TTC549 (cell line): Measurements from ENCODE around the gene LMNA.
A peak's percentile ranks its signal among the peaks of the same experiment; 100 is the strongest.

Experiments used
- FAIRE-seq: peaks from 2 replicates; lab custom pipeline; 2012; peaks lifted over from hg19 to GRCh38; lab: Jason Lieb, UNC

Gene LMNA

DNA sequence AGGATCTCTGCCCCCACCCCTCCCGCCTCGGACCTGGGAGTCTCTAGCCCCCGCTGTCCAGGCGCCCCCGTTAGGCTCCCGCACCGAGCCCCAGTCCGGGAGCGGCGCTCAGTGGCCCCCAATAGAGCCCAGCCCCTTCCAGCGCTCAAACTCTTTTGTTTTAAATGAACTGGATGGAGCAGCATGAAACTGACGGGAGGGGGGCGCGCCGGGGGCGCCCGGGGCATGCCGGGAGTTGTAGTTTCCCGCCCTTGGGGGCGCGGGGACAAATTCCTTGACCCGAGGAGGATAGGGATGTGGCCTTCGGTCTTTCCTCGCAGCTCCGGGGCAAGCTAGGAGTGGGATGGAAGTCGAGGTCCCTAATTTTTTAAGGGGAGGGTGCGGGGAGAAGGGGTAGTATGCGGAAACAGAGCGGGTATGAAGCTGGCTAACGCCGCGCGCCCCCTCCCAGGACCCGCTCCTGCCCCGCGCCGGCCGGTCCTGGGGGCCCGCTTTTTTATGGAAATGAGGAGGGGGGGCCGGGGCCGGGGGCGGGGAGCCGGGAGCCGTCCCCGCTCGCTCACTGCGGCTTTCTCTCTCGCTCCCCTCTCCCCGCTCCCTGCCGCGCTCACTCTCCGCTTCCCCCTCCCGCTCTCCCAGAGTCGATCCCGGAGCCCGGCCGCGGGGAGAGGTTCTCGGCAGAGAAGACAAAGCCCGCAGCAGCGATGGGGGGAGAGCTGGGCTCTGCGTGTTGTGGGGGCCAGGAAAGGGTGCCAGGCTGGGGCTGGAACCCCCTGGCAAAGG is 32.0 kb upstream of the LMNA start, which contains the start of gene MEX3A:
Gene MEX3A, minus strand, starts transcription at position 157 of the 783 bp plus-strand sequence. CDS start 467 bp downstream, outside the sequence.
- FAIRE-seq: peak; percentile 41

- FAIRE-seq: no peak
Measured at GRCh38 chr1:156083800-156084790, 30.4 kb upstream of the LMNA start.

DNA sequence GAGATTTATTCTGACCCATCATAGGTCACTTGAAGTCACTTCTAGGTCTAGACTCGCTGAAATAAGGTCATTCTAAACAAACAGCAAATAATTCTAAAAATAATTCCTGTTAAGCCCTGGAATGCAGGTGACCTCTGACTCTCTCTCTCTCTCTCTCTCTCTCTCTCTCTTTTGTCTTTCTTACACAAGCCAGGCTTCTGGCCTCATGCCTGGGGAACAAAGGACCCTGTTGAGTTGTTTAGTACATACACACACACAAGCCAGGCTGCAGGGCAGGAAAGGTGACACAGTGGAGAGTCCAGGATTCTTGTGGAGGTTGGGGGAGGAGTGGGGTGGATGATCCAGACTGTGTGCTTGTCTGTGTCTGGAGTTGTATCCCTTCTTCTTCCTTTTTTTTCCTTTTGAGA is 28.3 kb upstream of the LMNA start:
- FAIRE-seq: no peak

DNA sequence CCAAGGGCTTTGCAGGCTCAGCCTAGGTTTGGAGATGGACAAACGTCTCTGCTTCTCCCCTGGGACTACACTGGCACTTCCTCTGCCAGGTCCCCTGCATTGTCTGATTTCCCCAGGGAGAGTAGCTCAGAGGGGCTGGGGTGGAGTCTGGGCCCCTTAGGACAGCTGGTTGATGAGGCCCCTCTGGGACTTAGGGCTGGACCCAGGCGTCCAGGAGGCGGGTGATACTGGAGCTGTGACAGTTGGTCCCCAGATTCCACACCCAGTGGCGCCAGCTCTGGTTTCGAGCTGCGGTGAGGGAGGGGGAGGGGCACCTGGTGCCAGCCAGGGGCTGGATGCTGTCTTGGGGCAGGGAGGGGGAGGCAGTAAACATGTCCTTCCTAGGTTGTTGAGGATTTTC is 24.8 kb upstream of the LMNA start:
- no peak for FAIRE-seq

DNA sequence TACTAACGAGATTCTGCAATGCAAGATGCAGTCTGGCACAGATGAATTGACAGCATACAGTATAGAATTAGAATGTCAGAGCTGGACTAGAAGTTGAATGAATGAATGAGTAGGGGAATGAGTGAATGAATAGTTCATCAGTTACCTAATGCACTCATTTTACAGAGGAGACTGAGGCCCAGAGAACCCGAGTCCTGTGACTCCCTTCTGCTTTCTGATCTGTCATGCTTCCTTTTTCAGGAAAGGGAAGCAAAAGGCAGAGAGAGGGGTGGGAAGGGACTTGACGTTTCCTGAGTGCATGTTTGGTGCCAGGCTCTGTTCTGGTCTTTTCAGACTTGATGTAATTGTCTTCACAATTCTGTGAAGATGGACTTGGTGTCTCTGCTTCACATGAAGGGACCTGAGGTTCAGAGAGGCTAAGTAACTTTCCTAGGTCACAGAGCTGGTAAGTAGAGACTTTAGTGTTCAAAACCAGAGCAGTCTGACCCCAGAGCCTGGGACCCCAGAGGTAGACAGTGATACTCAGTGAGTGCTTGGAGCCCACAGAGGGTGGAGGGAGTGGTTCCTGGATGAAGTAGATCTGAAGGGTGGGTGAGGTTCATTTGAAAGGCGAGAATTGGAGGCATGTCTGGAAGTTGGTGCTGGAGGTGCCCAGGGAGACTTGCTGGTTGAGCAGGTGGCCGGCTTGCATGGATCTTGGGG is 24.2 kb upstream of the LMNA start:
- no peak for FAIRE-seq

GRCh38 chr1:156090840-156091188 is 23.7 kb upstream of the LMNA start:
- FAIRE-seq: no peak

- no peak for FAIRE-seq
Measured at GRCh38 chr1:156091610-156092009, 22.9 kb upstream of the LMNA start.

DNA sequence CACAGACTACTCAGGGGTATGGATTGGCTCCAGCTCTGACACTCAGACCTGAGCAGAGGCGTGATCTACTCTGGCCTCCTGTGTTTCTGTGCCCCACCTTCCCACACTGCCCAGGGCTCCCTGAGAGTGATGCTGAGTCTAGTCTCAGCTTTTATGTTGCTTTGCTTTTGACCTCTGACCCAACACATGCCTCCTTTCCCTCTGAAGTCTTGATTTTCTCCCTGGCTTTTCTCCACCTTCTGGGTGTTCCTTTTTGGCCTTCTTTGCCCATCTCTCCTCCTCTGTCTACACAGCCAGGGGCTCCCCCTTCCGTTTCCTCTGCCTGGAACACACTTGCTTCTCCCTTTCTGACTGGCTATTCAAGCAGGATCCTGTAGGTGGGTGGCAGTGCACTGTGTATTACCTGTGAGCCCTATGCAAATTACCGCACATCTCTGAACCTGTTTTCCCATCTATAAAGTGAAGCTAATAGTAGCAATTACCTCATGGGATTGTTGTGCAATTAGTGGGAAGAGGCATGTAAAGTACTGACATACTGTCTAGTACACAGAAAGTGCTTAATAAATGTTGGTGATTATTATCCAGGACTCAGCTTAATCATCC is 18.5 kb upstream of the LMNA start:
- FAIRE-seq: no peak

GRCh38 chr1:156096640-156097391 is 17.7 kb upstream of the LMNA start:
- FAIRE-seq: peak; percentile 68

GRCh38 chr1:156097499-156098178 is 16.9 kb upstream of the LMNA start:
- no peak for FAIRE-seq

DNA sequence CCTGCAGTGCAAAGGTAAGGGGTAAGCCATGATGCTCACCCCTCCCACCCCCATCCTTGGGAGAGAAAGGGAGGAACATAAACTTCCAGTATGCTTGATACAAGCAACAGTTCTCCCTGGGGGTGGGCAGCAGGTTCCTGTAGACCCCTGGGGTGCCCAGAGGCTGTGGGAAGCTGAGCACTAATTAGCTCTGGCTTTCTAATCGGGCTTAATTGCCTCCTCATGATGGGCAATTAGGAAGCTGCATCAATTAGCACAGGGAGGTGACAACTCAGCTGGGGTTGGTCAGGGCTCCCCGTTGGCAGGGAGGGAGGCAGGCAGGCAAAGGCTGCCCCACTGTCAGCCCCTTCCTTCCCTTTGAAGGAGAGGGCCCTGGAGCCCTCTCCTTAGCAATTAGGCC is 15.7 kb upstream of the LMNA start:
- FAIRE-seq: no peak

DNA sequence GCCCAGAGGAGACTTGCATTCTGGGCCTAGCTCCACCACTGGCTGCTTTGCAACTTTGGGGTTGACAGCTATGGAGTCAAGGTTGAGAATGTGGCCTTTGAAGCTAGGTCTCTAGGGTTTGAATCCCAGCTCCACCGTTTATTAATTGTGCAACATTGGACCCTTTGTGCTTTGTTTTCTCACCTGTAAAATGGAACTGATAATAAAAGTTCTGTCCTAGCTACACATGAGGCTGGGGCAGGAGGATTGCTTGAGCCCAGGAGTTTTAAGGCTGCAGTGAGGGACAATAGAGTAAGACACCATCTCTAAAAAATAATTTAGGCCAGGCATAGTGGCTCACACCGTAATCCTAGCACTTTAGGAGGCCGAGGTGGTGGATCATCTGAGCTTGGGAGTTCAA is 15.2 kb upstream of the LMNA start:
- no peak for FAIRE-seq

DNA sequence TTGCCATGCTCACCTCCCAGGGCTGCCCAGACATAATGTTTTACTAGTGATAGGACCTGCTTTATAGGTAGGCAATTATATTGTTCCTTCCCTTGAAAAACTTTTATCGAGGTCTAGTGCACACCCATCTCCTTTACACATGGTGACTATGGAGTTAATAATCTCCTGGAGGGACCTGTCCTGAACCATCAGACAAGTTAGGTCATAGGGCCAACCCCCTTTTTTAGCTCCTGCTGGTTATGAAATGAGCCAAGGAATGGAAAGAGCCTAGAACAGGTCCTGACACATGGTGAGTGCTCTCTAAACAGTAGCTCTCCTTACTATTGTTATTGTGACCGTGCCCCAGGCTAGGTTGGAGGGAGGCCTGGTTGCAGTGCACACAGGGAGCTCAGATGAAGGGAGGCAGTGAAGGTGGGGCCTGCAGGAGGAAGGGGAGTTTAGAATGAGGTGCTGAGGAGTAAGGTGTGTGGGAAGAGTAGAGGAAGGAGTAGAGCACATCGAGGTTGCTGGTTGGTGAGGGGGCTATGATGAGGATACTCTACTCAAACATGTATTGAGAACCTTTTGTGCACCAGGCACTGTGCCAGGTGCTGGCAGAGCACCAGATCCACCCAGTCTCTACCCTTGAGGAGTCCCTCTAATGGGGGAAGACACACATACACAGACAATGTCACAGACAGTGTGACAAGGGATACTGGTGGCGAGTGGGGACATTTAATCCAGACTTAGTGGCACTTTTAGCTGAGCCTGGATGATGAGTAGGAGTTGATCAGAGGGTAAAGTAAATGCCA is 14.1 kb upstream of the LMNA start:
- FAIRE-seq: no peak

DNA sequence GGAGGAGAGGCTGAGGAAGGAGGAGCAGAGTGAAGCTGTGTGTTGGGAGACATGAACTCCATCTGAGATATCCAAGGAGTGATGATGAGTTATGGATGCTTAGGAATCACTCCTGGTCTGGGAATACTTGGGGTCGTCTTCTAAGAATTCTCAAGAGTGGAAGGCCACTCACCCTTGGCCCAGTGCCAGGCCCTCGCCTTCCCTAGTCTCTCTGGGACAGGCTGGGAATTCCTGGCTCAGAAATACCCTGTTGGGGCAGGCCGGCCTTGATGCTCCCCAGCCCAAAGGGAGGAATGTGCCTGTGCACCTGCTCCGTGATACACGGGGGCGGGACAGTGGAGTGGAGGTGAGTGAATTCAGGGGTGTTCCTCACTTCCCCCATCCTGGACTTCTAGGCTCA is 12.6 kb upstream of the LMNA start:
- FAIRE-seq: no peak

- no peak for FAIRE-seq
Measured at GRCh38 chr1:156102633-156103511, 11.6 kb upstream of the LMNA start.

GRCh38 chr1:156103521-156103947 is 11.0 kb upstream of the LMNA start:
- no peak for FAIRE-seq

GRCh38 chr1:156104065-156104810 is 10.3 kb upstream of the LMNA start:
- no peak for FAIRE-seq
